HG02885 (cell line): ENCODE measurements around the gene SSBP2.
"Not testable (repeated sequence)": the region's sequence is repeated elsewhere in the genome, so short reads cannot be mapped to it uniquely, and the experiment has no call there.

Experiments
- ATAC-seq: cut with Tn5 transposase; IDR thresholded peaks from one replicate; pipeline ENCODE4 v1.9.1; 2021; ENCODE audit warnings: mild to moderate bottlenecking; ENCODE audit not compliant: unreplicated experiment, poor library complexity

Gene SSBP2

GRCh38 chr5:81544351-81545018, 206.4 kb downstream of the SSBP2 start:
- ATAC-seq: no peak

DNA sequence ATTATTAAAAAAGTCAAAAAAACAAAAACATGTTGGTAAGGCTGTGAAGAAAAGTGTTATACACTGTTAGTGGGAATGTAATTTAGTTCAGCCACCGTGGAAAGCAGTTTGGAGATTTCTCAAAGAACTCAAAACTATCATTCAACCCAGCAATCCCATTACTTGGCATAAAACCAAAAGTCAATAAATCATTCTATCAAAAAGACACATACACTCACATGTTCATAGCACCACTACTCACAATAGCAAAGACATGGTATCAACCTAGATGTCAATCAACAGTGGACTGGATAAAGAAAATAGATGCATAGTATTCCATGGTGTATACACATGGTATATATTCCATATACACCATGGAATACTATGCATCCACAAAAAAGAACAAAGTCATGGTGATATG, 208.7 kb downstream of the SSBP2 start:
- no peak for ATAC-seq

- no peak for ATAC-seq
Observed at GRCh38 chr5:81537905-81538547, 212.9 kb downstream of the SSBP2 start.

GRCh38 chr5:81534441-81534840, 216.5 kb downstream of the SSBP2 start:
- ATAC-seq: no peak

- no peak for ATAC-seq
Observed at GRCh38 chr5:81533629-81534405, 217.1 kb downstream of the SSBP2 start.

DNA sequence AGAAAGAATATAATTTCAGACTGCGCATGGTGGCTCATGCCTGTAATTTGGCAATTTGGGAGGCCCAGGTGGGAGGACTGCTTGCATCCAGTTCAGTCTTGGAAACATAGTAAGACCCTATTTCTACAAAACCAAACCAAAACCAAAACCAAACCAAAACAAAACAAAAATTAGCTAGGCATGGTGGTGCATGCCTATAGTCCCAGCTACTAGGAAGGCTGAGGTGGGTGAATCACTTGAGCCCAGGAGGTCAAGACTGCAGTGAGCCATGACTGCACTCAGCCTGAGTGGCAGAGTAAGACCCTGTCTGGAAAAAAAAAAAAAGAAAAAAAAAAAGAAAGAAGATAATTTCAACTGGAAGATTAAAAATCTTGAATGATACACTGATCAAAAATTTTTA, 220.0 kb downstream of the SSBP2 start:
- ATAC-seq: no peak

GRCh38 chr5:81525690-81526089, 225.2 kb downstream of the SSBP2 start:
- ATAC-seq: no peak

GRCh38 chr5:81524015-81524414, 226.9 kb downstream of the SSBP2 start:
- no peak for ATAC-seq

- no peak for ATAC-seq
Observed at GRCh38 chr5:81522571-81522970, 228.3 kb downstream of the SSBP2 start.

DNA sequence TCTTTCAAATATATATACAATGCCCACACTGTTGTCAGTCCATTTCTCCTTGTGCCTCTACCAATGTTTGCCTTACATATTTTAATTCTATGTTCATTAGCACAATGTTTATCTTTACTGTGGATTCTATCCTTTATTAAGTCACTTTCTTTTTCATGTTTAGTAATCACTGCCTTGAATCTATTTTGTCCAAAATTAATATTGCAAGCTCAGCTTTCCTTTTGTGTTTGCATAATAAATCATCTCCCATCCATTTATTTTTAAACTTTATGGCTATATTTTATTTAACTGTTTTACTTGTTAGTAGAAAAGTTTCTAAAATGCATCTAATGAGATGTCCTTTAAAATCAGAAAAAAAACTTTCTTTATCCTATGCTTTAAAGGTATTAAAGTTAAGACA, 230.1 kb downstream of the SSBP2 start:
- ATAC-seq: no peak

GRCh38 chr5:81519217-81519905, 231.5 kb downstream of the SSBP2 start:
- no peak for ATAC-seq

GRCh38 chr5:81517462-81517861, 233.4 kb downstream of the SSBP2 start:
- no peak for ATAC-seq

DNA sequence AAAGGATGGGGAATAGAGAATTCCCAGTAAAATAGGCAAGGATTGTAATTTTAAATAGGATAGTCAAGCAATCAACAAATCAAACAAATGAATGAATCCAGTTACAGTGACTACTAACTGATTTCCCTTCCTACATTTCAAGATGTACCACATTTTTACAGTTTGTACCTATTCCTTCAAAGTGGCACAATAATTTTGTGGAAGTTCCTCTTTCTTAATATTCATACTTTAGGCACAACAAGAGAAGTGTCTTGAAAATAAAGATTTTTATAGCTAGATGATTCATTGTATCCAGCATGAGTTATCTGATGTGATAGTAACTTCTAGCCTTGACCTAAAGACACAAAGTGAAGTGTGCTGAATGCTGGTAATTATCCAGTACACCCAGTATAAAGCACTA, 234.8 kb downstream of the SSBP2 start:
- no peak for ATAC-seq

DNA sequence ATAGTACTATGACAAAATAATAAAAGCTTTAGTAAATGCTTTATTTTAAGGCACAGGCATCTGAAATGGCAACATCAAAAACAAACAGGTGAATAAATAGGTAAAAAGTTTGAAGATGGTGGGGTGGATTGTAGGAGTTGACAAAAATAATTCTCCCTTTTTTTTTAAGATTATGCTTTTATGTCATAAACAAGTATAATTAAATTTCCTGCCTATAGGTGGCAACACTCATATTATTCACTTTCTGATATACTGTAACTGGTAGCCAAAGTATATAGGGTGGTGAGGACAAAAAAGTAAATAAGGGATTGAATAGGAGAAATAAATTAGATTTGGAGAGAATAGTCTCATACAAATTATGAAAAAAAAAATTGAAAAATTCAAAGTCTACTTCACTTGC, 236.9 kb downstream of the SSBP2 start:
- no peak for ATAC-seq

DNA sequence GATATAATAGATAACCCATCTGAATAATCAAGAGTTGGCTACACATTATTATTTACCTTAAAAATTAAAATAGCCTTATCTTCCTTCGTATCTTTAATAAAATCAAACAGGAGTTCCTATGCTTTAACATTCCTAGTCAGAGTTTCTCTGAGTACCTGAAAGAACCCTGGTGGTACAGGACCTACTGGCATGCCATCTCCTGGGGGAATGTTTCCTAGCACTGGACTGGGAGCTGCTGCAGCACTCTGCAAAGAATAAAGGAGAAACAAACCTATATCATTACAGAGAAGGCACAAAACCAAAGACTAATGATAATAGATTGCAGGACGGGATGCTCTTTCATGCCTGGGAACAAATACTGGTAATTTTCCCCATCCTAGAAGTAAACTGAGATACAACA, 237.4 kb downstream of the SSBP2 start:
- ATAC-seq: no peak

GRCh38 chr5:81506900-81507588, 243.9 kb downstream of the SSBP2 start:
- peak; percentile 99 for ATAC-seq

- ATAC-seq: no peak
Observed at GRCh38 chr5:81506378-81506777, 244.5 kb downstream of the SSBP2 start.

- ATAC-seq: no peak
Observed at GRCh38 chr5:81505672-81506071, 245.2 kb downstream of the SSBP2 start.

DNA sequence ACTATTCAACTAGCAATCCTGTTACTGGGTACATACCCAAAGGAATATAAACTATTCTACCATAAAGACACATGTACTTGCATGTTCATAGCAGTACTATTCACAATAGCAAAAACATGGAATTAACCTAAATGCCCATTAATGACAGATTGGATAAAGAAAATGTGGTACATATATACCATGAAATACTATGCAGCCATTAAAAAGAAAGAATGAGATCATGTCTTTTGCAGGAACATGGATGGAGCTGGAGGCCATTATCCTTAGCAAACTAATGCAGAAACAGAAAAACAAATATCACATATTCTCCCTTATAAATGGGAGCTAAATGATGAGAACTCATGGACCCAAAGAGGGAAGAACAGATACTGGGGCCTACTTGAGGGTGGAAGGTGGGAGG, 247.3 kb downstream of the SSBP2 start:
- not testable (repeated sequence) for ATAC-seq

- no peak for ATAC-seq
Observed at GRCh38 chr5:81495286-81495685, 255.6 kb downstream of the SSBP2 start.
